Measurements from ENCODE around the gene MLPH. TPM values are rescaled to one million over a fixed set of nuclear protein-coding genes. Genes with fewer than 3 reads are reported as not detected.

The MLPH gene
- total and polyA plus RNA-seq, 2 of the 13 experiments (the other 11 are each of a cell fraction or from before 2014, with no cell fraction given): 0.12 TPM; not detected in 1

DNA sequence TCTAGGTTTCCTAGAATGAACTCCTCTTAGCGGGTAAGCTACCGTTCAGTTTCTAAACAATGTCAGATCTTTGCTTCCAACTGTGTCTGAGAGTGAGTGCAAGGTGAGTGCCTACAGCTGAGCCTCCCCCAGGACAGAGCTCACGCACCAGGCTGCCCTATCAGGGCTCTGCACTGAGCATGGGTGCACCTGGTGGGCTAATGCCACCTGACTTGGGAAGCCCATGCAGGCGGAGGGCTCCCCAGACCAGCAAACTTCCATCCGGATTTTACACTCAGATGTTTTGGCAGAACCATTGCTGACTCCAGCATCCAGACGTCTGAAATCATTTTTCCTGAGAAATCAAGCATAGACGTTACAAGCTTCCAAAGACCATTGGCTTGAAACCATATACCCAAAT, 16.1 kb upstream of the MLPH start:
- in situ Hi-C loops (cut with HindIII; ENCODE audit: extremely low pct_ligation_motif_present, low pct_unique_long_range_greater_than_20kb): no loop called here
- TF ChIP-seq PRPF4 (IDR thresholded peaks at IDR 0.05; ENCODE audit: low read depth, low read length, poor library complexity, severe bottlenecking) (no peak), ZNF136 (CRISPR knock-in tag; IDR thresholded peaks at IDR 0.05; ENCODE audit: low read depth) (no peak), ZNF362 (CRISPR knock-in tag; IDR thresholded peaks at IDR 0.05; ENCODE audit: borderline replicate concordance) (no peak), NBN (conservative IDR thresholded peaks at IDR 0.05) (no peak), TSC22D2 (CRISPR knock-in tag; IDR thresholded peaks at IDR 0.05; ENCODE audit: borderline replicate concordance) (no peak), ARID3A (IDR thresholded peaks at IDR 0.05; ENCODE audit: low read depth, low read length) (no peak)
- TF ChIP-seq, protein P1, sequence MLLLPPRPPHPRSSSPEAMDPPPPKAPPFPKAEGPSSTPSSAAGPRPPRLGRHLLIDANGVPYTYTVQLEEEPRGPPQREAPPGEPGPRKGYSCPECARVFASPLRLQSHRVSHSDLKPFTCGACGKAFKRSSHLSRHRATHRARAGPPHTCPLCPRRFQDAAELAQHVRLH (CRISPR knock-in tag; IDR thresholded peaks at IDR 0.05; ENCODE audit: borderline replicate concordance, low read depth): no peak
- TF ChIP-seq, protein P2, sequence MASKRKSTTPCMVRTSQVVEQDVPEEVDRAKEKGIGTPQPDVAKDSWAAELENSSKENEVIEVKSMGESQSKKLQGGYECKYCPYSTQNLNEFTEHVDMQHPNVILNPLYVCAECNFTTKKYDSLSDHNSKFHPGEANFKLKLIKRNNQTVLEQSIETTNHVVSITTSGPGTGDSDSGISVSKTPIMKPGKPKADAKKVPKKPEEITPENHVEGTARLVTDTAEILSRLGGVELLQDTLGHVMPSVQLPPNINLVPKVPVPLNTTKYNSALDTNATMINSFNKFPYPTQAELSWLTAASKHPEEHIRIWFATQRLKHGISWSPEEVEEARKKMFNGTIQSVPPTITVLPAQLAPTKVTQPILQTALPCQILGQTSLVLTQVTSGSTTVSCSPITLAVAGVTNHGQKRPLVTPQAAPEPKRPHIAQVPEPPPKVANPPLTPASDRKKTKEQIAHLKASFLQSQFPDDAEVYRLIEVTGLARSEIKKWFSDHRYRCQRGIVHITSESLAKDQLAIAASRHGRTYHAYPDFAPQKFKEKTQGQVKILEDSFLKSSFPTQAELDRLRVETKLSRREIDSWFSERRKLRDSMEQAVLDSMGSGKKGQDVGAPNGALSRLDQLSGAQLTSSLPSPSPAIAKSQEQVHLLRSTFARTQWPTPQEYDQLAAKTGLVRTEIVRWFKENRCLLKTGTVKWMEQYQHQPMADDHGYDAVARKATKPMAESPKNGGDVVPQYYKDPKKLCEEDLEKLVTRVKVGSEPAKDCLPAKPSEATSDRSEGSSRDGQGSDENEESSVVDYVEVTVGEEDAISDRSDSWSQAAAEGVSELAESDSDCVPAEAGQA (IDR thresholded peaks at IDR 0.05; ENCODE audit: low read depth): no peak
- TF ChIP-seq, protein P2 (CRISPR knock-in tag; IDR thresholded peaks at IDR 0.05; ENCODE audit: borderline replicate concordance): no peak
- TF ChIP-seq, protein P3, sequence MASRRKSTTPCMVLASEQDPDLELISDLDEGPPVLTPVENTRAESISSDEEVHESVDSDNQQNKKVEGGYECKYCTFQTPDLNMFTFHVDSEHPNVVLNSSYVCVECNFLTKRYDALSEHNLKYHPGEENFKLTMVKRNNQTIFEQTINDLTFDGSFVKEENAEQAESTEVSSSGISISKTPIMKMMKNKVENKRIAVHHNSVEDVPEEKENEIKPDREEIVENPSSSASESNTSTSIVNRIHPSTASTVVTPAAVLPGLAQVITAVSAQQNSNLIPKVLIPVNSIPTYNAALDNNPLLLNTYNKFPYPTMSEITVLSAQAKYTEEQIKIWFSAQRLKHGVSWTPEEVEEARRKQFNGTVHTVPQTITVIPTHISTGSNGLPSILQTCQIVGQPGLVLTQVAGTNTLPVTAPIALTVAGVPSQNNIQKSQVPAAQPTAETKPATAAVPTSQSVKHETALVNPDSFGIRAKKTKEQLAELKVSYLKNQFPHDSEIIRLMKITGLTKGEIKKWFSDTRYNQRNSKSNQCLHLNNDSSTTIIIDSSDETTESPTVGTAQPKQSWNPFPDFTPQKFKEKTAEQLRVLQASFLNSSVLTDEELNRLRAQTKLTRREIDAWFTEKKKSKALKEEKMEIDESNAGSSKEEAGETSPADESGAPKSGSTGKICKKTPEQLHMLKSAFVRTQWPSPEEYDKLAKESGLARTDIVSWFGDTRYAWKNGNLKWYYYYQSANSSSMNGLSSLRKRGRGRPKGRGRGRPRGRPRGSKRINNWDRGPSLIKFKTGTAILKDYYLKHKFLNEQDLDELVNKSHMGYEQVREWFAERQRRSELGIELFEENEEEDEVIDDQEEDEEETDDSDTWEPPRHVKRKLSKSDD (CRISPR knock-in tag; IDR thresholded peaks at IDR 0.05; ENCODE audit: low read depth): no peak
- TF ChIP-seq, protein P4, sequence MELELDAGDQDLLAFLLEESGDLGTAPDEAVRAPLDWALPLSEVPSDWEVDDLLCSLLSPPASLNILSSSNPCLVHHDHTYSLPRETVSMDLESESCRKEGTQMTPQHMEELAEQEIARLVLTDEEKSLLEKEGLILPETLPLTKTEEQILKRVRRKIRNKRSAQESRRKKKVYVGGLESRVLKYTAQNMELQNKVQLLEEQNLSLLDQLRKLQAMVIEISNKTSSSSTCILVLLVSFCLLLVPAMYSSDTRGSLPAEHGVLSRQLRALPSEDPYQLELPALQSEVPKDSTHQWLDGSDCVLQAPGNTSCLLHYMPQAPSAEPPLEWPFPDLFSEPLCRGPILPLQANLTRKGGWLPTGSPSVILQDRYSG (CRISPR knock-in tag; IDR thresholded peaks at IDR 0.05): no peak

More for the DNA sequence above, 16.1 kb upstream of the MLPH start:
- Histone ChIP-seq H3K4me3 (replicated peaks in 1 of 3; ENCODE audit: insufficient read depth in 1 of 3, low read depth in 2 of 3, low read length in 3 of 3) (no peak overlapping the region), H3K9me3 (ENCODE audit: low read length) (no peaks in the 10 kb centered on the region), H3K27me3 (ENCODE audit: control insufficient read depth in 1 of 2, insufficient read depth in 2 of 2, low read length in 2 of 2) (peaks cover 0 to 12% of the 10 kb centered on the region in 2 experiments; a peak in 3 of 5 replicates), H3K4me2 (ENCODE audit: low read depth, low read length) (no peak overlapping the region), H3K4me1 (ENCODE audit: insufficient read depth, low read length) (peaks cover 13% of the 10 kb centered on the region), H3K9ac (ENCODE audit: insufficient read depth, low read depth, low read length) (no peak overlapping the region), H4K20me1 (ENCODE audit: insufficient read depth, low read length) (no peaks in the 10 kb centered on the region), H3K36me3 (replicated peaks in 1 of 2; ENCODE audit: control insufficient read depth in 1 of 2, insufficient read depth in 2 of 2, low read length in 2 of 2) (no peaks in the 10 kb centered on the region), H2AFZ (ENCODE audit: low read length) (no peak overlapping the region), H3K27ac (ENCODE audit: extremely low read length, insufficient read depth, low read length) (no peak overlapping the region), H3K79me2 (ENCODE audit: insufficient read depth, low read length) (no peaks in the 10 kb centered on the region)
- intact Hi-C loops (cut with micrococcal nuclease; ENCODE audit: unreplicated experiment): loop anchor here (1.0 kb wide), 2 partner anchors 96 to 101 kb away; no protein-coding TSS in a partner anchor
- no TSS peak for BruUV-seq (replicated peaks)
- ChIA-PET CTCF (ENCODE audit: low intra/inter-chr PET ratio, low total read pairs) (interaction anchor here (2.2 to 2.7 kb wide), 2 partner anchors 42 to 102 kb away, joined by 18 to 31 read pairs; no protein-coding TSS in a partner anchor), POLR2A (interaction anchor here (1.1 to 1.3 kb wide), 2 partner anchors 42 to 101 kb away, joined by 5 read pairs; no protein-coding TSS in a partner anchor)
- FAIRE-seq: no peak
- no peak for ATAC-seq
- 18% methylated on average over 6 of the region's 7 CpGs for WGBS (ENCODE audit: low lambda C conversion rate)
- no peak for DNase-seq (ENCODE audit: low spot score)
